ENCODE data around the gene EGFLAM. TPM values are rescaled to one million over a fixed set of nuclear protein-coding genes. Genes with fewer than 3 reads are reported as not detected.

Gene EGFLAM
- total and polyA plus RNA-seq, 2 donors (not counting 1 experiment from before 2014, with no cell fraction given): 0.33 to 20.0 TPM

DNA sequence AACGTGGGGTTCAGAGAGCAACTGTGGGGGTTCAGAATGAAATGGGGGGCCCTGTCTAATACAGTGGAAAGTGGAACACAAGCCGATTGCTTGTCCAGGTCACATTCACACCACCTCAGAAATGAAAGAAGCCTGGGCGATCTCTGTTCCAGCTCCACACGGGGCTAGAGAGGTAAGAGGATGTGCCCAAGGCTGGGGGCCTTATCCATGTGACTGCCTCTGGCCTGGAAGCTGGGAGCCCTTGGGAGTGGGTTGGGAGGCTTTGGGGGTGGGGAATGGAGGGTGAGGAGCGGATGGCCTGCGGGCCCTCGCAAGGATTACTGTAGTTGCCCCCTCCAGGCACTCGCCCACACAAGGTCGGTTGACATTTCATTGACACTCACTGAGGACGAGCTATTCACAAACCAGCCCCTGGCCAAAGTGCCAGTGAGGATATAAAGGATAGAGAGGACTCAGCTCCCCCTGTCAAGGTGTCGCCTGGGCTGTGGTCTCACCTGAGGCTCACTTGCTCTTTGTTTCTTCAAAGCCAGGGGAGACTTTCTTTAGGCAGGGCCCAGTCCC lies 211.4 kb downstream of the EGFLAM start:
- Histone ChIP-seq H3K9me3 (ENCODE audit: control insufficient read depth, insufficient read depth, low read depth, low read length) (no peaks in the 10 kb centered on the region), H3K27me3 (ENCODE audit: control insufficient read depth, insufficient read depth, low read length) (no peaks in the 10 kb centered on the region), H3K4me2 (ENCODE audit: extremely low read depth, insufficient read depth, low read length) (no peak overlapping the region), H2AFZ (ENCODE audit: low read length) (no peak overlapping the region), H3K4me3 (replicated peaks in 1 of 4; ENCODE audit: control extremely low read depth in 1 of 4, insufficient read depth in 1 of 4, low read depth in 3 of 4, low read length in 4 of 4) (no peak overlapping the region), H3K79me2 (ENCODE audit: control insufficient read depth, insufficient read depth, low read length) (no peaks in the 10 kb centered on the region), H3K27ac (ENCODE audit: insufficient read depth, low read length) (no peak overlapping the region), H3K9ac (ENCODE audit: insufficient read depth, low read length) (no peak overlapping the region), H3K36me3 (ENCODE audit: control insufficient read depth, insufficient read depth, low read length) (no peaks in the 10 kb centered on the region), H3K4me1 (ENCODE audit: control insufficient read depth, extremely low read depth, insufficient read depth, low read length) (peaks cover 40% of the 10 kb centered on the region), H4K20me1 (ENCODE audit: control insufficient read depth, extremely low read depth, insufficient read depth, low read length) (no peaks in the 10 kb centered on the region)
- DNase-seq (ENCODE audit: low read depth in 2 of 2): no peak
- TF ChIP-seq EZH2 (IDR thresholded peaks at IDR 0.05; ENCODE audit: low read length, missing control alignments) (no peak), CTCF (conservative IDR thresholded peaks at IDR 0.05 in 1 of 2, IDR thresholded peaks at IDR 0.05 in 1 of 2; ENCODE audit: low read depth in 1 of 2, low read length in 2 of 2) (no peak)

GRCh38 chr5:38471709-38472108 lies 213.3 kb downstream of the EGFLAM start:
- Histone ChIP-seq H3K4me2 (ENCODE audit: extremely low read depth, insufficient read depth, low read length) (no peak overlapping the region), H4K20me1 (ENCODE audit: control insufficient read depth, extremely low read depth, insufficient read depth, low read length) (no peaks in the 10 kb centered on the region), H3K27ac (ENCODE audit: insufficient read depth, low read length) (no peak overlapping the region), H3K27me3 (ENCODE audit: control insufficient read depth, insufficient read depth, low read length) (no peaks in the 10 kb centered on the region), H3K79me2 (ENCODE audit: control insufficient read depth, insufficient read depth, low read length) (no peaks in the 10 kb centered on the region), H3K9ac (ENCODE audit: insufficient read depth, low read length) (no peak overlapping the region), H2AFZ (ENCODE audit: low read length) (no peak overlapping the region), H3K9me3 (ENCODE audit: control insufficient read depth, insufficient read depth, low read depth, low read length) (no peaks in the 10 kb centered on the region), H3K4me1 (ENCODE audit: control insufficient read depth, extremely low read depth, insufficient read depth, low read length) (peaks cover 23% of the 10 kb centered on the region), H3K4me3 (replicated peaks in 1 of 4; ENCODE audit: control extremely low read depth in 1 of 4, insufficient read depth in 1 of 4, low read depth in 3 of 4, low read length in 4 of 4) (no peak overlapping the region), H3K36me3 (ENCODE audit: control insufficient read depth, insufficient read depth, low read length) (no peaks in the 10 kb centered on the region)
- TF ChIP-seq EZH2 (IDR thresholded peaks at IDR 0.05; ENCODE audit: low read length, missing control alignments): no peak
- no peak for TF ChIP-seq CTCF (conservative IDR thresholded peaks at IDR 0.05 in 1 of 2, IDR thresholded peaks at IDR 0.05 in 1 of 2; ENCODE audit: low read depth in 1 of 2, low read length in 2 of 2)
- no peak for DNase-seq (ENCODE audit: low read depth in 2 of 2)

DNA sequence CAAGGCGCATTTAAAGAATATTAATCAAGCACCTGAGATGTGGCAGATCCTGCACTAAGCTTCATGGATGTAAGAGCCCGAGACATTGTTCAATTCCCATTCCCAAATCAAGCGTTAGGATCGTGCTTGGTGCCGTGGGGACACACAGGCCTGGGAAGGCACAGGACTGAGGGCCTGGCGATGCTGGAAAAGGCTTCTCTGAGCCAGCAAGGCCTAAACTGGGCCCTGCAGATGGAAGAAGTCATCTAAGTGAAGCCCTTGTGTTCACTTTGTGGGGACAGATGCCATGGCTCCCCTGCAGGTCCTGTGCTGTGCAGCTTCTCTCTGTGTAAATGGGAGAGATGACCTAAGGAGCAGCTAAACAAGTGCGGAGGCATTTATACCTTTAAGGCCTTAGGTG lies 214.2 kb downstream of the EGFLAM start:
- no peak overlapping the region for H3K4me3 ChIP-seq (replicated peaks in 1 of 4; ENCODE audit: control extremely low read depth in 1 of 4, insufficient read depth in 1 of 4, low read depth in 3 of 4, low read length in 4 of 4)
- no peak overlapping the region for H2AFZ ChIP-seq (ENCODE audit: low read length)
- H4K20me1 ChIP-seq (ENCODE audit: control insufficient read depth, extremely low read depth, insufficient read depth, low read length): no peaks in the 10 kb centered on the region
- H3K27me3 ChIP-seq (ENCODE audit: control insufficient read depth, insufficient read depth, low read length): no peaks in the 10 kb centered on the region
- H3K36me3 ChIP-seq (ENCODE audit: control insufficient read depth, insufficient read depth, low read length): no peaks in the 10 kb centered on the region
- H3K4me1 ChIP-seq (ENCODE audit: control insufficient read depth, extremely low read depth, insufficient read depth, low read length): peaks cover 15% of the 10 kb centered on the region
- no peak for TF ChIP-seq EZH2 (IDR thresholded peaks at IDR 0.05; ENCODE audit: low read length, missing control alignments)
- TF ChIP-seq CTCF (conservative IDR thresholded peaks at IDR 0.05 in 1 of 2, IDR thresholded peaks at IDR 0.05 in 1 of 2; ENCODE audit: low read depth in 1 of 2, low read length in 2 of 2): no peak
- no peak overlapping the region for H3K27ac ChIP-seq (ENCODE audit: insufficient read depth, low read length)
- no peaks in the 10 kb centered on the region for H3K79me2 ChIP-seq (ENCODE audit: control insufficient read depth, insufficient read depth, low read length)
- H3K9ac ChIP-seq (ENCODE audit: insufficient read depth, low read length): no peak overlapping the region
- DNase-seq (ENCODE audit: low read depth in 2 of 2): no peak
- H3K4me2 ChIP-seq (ENCODE audit: extremely low read depth, insufficient read depth, low read length): no peak overlapping the region
- no peaks in the 10 kb centered on the region for H3K9me3 ChIP-seq (ENCODE audit: control insufficient read depth, insufficient read depth, low read depth, low read length)

Data from fibroblast of lung (primary cell).